ENCODE results near the gene ZGPAT.

The ZGPAT gene

DNA sequence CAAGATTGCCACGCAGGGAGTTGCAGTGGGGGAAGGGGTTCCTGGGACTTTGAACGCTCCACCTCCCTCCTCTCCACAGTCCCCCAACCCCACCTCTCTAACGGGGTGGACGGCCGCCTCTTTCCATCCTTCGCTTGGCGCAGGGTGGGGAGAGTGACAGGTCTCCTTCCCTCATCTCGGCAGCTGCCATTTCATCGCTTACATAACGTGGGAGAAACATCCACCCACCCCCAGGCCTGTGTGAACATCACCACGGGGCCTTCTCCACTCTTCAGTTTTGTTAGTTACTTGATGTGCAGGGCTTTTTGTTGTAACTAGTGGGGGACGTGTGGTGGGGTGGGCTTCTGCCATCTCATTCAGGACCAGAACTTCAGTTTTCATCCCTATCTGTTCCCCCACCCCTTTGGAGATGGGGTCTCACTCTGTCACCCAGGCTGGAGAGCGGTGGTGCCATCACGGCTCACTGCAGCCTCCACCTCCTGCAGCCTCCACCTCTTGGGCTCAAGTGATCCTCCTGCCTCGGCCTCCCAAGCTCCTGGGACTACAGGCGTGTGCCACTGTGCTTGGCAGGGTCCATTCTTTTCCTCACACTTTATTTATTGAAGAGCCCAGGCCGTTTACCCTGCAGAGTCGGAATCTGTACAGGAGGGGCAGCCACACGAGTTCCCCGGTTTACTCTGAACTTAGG is 32.0 kb upstream of the ZGPAT start:
- no peaks in the 10 kb centered on the region; the same call in 1 of the 2 replicates for H4K20me1 ChIP-seq
- no peak overlapping the region for H3K9ac ChIP-seq
- H3K4me3 ChIP-seq, result no peak overlapping the region
- no peaks in the 10 kb centered on the region for H3K4me1 ChIP-seq
- no peaks in the 10 kb centered on the region for H3K27me3 ChIP-seq
- no peak overlapping the region for H3K4me2 ChIP-seq
- H3K36me3 ChIP-seq, result peaks cover 97% of the 10 kb centered on the region
- no peak for TF ChIP-seq Cebpa-rat (IDR thresholded peaks at IDR 0.05)
- H3K9me3 ChIP-seq, result no peaks in the 10 kb centered on the region
- no peak overlapping the region for H3K27ac ChIP-seq

DNA sequence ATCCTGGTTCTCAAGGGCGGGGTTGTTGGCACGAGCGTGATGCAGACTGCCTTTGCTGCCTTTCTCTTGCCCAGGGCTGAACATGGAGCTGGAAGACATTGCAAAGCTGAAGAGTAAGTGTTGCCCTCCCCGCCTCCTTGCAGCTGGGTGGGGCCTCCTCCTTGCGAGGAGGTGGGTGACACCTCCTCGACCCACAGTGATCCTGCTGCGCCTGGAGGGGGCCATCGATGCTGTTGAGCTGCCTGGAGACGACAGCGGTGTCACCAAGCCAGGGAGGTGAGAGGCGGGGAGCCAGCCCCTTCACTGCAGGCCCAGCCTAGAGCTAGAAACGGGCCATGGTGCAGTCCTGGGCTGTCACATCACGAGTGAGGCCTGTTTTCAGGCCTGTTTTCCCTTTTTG is 29.8 kb upstream of the ZGPAT start:
- H3K27me3 ChIP-seq, result no peaks in the 10 kb centered on the region
- no peak overlapping the region for H3K4me3 ChIP-seq
- no peak overlapping the region for H3K9ac ChIP-seq
- no peak for TF ChIP-seq Cebpa-rat (IDR thresholded peaks at IDR 0.05)
- H3K27ac ChIP-seq, result no peak overlapping the region
- no peaks in the 10 kb centered on the region for H3K9me3 ChIP-seq
- H3K4me1 ChIP-seq, result no peaks in the 10 kb centered on the region
- peaks cover 98% of the 10 kb centered on the region for H3K36me3 ChIP-seq
- no peaks in the 10 kb centered on the region; the same call in 1 of the 2 replicates for H4K20me1 ChIP-seq
- no peak overlapping the region for H3K4me2 ChIP-seq

DNA sequence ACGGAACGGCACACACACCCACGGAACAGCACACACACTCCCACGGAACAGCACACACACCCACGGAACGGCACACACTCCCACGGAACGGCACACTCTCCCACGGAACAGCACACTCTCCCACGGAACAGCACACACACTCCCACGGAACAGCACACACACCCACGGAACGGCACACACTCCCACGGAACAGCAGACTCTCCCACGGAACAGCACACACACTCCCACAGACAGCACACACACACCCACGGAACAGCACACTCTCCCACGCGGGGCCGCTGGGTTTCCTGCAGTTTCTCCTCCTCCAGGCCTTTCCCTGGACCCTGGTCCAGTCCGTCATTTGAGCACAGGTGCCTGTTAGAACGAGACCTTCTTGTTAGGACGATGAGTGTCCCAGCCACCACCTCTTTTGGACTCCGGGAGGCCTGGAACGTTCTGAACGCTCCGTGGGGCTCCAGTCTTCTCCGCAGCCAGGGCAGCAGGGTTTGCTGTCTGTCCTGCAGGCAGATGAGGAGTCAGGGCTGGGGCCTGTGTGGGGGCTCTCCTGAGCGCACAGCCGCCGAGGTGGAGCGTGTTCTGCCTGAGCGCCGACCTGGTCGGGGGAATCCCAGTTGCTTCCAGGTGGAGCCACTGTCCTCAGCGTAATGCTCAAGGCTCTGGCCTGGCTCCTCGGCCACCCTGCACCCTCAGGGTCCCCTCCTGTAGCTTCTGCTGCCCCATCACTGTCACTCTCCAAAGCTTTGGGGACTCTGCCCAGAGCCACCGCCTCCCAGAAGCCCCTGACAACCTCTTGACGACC is 29.0 kb upstream of the ZGPAT start:
- no peak overlapping the region for H3K4me2 ChIP-seq
- no peaks in the 10 kb centered on the region for H3K4me1 ChIP-seq
- H3K4me3 ChIP-seq, result no peak overlapping the region
- no peak for TF ChIP-seq Cebpa-rat (IDR thresholded peaks at IDR 0.05)
- H3K9ac ChIP-seq, result no peak overlapping the region
- no peaks in the 10 kb centered on the region; the same call in 1 of the 2 replicates for H4K20me1 ChIP-seq
- peaks cover 96% of the 10 kb centered on the region for H3K36me3 ChIP-seq
- no peak overlapping the region for H3K27ac ChIP-seq
- H3K9me3 ChIP-seq, result no peaks in the 10 kb centered on the region
- no peaks in the 10 kb centered on the region for H3K27me3 ChIP-seq

DNA sequence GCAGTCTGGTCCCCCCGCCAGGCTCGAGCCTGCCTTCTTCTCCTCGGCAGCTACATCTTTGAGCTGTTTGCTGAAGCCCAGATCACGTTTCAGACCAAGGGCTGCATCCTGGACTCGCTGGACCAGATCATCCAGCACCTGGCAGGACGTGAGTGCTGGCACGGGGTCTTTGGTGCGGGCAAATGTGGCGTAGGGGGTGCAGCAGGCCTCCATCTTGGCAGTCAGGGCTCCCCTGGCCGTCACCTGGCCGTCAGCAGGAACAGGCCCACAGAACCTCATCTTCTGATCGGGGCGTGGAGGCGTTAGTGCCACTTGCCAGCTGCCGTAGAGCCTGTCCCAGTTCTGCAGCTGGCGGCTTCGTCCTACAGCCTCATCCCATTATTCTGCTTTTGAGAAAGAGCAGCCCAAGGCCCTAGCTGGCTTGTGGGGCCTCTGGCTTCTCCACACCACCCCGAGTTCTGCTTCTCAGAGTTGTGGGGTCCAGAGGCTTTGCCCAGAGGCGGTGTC is 28.0 kb upstream of the ZGPAT start:
- no peaks in the 10 kb centered on the region for H3K4me1 ChIP-seq
- no peak for TF ChIP-seq Cebpa-rat (IDR thresholded peaks at IDR 0.05)
- H3K4me2 ChIP-seq, result no peak overlapping the region
- no peaks in the 10 kb centered on the region for H3K27me3 ChIP-seq
- H4K20me1 ChIP-seq, result no peaks in the 10 kb centered on the region; the same call in 1 of the 2 replicates
- H3K9me3 ChIP-seq, result no peaks in the 10 kb centered on the region
- H3K9ac ChIP-seq, result no peak overlapping the region
- H3K4me3 ChIP-seq, result no peak overlapping the region
- H3K36me3 ChIP-seq, result peaks cover 86% of the 10 kb centered on the region
- H3K27ac ChIP-seq, result no peak overlapping the region

DNA sequence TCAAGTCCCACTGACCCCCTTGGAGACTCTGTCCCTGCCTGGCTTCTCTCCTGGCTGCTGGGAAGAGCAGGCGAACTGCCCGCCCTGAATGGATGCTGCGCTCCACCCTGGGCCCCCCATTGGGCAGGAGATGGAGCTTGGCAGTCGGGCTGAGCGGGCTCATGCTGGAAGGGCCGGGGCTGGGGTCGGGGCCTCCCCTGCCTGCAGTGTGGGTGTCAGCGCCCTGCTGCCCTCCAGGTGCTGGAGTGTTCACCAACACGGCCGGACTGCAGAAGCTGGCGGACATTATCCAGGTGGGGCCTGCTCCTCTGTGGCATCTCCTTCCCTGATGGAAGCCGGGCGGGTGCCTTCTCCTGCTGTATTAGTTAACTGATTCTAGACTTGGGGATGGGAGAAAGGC is 27.4 kb upstream of the ZGPAT start:
- no peak overlapping the region for H3K4me2 ChIP-seq
- no peak overlapping the region for H3K4me3 ChIP-seq
- peaks cover 80% of the 10 kb centered on the region for H3K36me3 ChIP-seq
- no peak overlapping the region for H3K27ac ChIP-seq
- TF ChIP-seq Cebpa-rat (IDR thresholded peaks at IDR 0.05), result no peak
- H3K4me1 ChIP-seq, result no peaks in the 10 kb centered on the region
- no peaks in the 10 kb centered on the region; the same call in 1 of the 2 replicates for H4K20me1 ChIP-seq
- no peaks in the 10 kb centered on the region for H3K27me3 ChIP-seq
- H3K9ac ChIP-seq, result no peak overlapping the region
- no peaks in the 10 kb centered on the region for H3K9me3 ChIP-seq

DNA sequence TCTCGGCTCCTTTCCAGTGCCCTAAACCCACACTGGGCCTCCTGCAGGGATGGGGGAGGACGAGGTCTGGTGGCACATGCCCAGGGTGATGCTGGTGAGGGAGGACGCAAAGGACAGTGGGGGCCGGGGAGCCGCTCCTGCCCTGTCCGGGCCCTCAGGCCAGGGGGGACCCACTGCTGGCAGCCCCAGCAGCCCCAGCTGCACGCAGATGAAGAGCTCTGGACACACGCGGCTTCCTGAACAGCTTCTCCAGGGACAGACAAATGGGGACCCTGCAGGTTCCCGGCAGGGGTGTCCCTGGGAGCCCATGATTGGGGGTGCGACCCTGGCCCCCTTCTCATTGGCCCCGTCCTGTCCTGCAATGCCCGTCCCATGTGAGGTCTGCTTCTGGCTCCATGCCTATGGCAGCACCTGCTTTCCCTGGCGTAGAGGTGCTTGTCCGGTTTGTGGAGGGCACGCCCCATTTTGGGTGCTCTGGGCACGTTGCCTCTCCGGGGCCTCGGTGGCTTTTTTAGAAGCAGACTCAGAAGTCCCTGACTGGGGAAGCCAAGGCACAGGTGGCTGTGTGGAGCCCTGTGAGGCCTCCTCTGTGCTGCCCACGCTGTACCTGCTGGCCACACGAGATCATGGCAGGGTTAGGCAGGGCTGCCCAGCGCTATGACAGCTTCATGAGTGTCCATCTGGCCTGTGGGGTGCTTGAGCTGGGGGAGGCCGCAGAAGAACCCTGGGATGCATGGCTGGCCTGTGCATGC is 26.8 kb upstream of the ZGPAT start:
- H3K27ac ChIP-seq, result 0 out of 2 replicates have a peak overlapping the region, but pooled peaks have one; percentile 6
- no peak overlapping the region for H3K4me3 ChIP-seq
- peaks cover 1% of the 10 kb centered on the region; the same call in 1 of the 2 replicates for H3K4me1 ChIP-seq
- H3K4me2 ChIP-seq, result no peak overlapping the region
- H3K27me3 ChIP-seq, result no peaks in the 10 kb centered on the region
- H3K9ac ChIP-seq, result no peak overlapping the region
- H3K9me3 ChIP-seq, result no peaks in the 10 kb centered on the region
- peaks cover 74% of the 10 kb centered on the region for H3K36me3 ChIP-seq
- H4K20me1 ChIP-seq, result no peaks in the 10 kb centered on the region; the same call in 1 of the 2 replicates
- TF ChIP-seq Cebpa-rat (IDR thresholded peaks at IDR 0.05), result no peak

DNA sequence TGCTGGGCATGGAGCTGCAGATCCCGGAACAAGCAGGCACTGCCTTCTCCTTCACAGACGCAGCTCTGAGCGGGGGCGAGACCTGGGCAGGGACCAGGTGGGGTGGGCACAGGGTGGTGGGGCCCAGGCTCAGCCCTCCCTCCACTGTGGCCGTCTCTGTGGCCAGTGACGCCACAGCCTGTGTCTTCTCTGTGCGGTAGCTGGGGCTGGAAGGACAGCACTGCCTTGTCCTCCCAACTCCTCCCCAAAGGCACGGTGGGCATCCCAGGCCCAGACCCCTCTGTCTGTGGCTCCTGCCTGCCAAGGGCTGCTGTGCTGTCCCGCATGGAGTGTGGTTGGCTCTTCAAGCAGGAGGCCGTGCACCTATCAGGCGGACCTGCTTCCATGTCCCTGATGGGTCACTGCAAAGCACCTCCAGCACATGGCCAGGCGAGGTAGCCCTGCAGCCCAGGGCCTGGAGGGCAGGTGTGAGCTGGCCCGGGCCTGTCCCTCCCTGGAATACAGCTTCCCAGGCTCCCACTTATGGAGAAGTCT is 26.2 kb upstream of the ZGPAT start:
- Histone ChIP-seq H3K36me3 (peaks cover 69% of the 10 kb centered on the region), H3K27ac (0 out of 2 replicates have a peak overlapping the region, but pooled peaks have one; percentile 6), H3K4me2 (no peak overlapping the region), H3K4me3 (no peak overlapping the region), H4K20me1 (no peaks in the 10 kb centered on the region; the same call in 1 of the 2 replicates), H3K4me1 (peaks cover 8% of the 10 kb centered on the region), H3K27me3 (no peaks in the 10 kb centered on the region), H3K9ac (no peak overlapping the region), H3K9me3 (no peaks in the 10 kb centered on the region)
- TF ChIP-seq Cebpa-rat (IDR thresholded peaks at IDR 0.05), result no peak

DNA sequence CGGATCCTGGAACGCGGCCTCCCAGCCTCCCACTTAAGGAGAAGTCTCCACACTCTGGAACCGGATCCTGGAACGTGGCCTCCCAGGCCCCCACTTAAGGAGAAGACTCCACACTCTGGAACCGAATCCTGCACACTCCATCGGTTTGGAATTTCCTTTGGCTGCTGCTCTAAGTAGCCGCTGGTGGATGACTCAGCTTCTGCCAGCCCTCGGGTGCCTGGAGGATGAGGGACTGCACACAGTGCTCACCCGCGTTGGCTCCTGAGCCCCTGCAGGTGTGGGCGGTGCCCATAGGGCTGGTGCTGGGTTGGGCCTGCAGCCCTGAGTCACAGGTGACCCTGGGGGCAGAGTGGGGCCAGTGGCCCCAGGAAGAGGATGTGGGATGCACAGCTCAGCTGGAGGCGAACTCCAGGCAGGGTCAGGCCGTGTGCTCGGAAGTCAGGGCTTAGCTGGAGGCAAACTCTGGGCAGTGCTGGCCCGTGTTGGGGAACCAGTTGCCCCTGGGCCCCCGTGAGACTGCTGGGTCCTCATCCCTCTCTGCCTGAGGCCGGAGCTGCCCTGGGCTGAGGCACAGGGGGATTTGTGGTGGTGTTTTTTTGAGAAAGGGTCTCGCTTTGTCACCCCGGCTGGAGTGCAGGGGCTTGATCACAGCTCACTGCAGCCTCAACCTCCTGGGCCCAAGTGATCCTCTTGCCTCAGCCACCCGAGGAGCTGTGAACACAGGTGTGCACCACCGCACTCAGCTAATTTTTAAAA is 25.3 kb upstream of the ZGPAT start:
- Histone ChIP-seq H3K4me3 (no peak overlapping the region), H3K9me3 (no peaks in the 10 kb centered on the region), H3K36me3 (peaks cover 60% of the 10 kb centered on the region), H3K9ac (no peak overlapping the region), H3K27me3 (no peaks in the 10 kb centered on the region), H4K20me1 (no peaks in the 10 kb centered on the region; the same call in 1 of the 2 replicates), H3K4me1 (peaks cover 17% of the 10 kb centered on the region), H3K4me2 (no peak overlapping the region), H3K27ac (no peak overlapping the region)
- TF ChIP-seq Cebpa-rat (IDR thresholded peaks at IDR 0.05), result no peak
